Measurements from ENCODE around the gene ARVCF.

DNA sequence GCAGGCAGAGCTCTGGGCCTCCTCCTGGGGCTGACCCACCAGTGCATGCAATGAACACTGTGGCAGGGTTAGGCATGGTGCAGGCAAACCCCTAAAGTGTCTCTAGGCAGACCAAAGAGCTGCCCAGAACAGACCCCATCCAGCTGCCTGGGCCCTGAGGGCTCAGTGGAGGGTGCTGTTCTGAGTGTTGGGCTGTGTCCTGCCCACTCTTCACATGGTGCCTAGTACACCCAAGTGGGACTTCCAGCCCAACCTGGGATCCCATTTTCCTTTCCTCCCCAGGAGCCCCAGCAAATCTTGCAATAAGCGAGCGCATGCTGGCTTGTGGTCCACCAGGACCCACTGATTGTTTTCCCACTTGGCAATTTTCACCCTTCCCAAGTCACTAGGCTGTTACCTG, 26.4 kb downstream of the ARVCF start:
- TF ChIP-seq, protein P1, sequence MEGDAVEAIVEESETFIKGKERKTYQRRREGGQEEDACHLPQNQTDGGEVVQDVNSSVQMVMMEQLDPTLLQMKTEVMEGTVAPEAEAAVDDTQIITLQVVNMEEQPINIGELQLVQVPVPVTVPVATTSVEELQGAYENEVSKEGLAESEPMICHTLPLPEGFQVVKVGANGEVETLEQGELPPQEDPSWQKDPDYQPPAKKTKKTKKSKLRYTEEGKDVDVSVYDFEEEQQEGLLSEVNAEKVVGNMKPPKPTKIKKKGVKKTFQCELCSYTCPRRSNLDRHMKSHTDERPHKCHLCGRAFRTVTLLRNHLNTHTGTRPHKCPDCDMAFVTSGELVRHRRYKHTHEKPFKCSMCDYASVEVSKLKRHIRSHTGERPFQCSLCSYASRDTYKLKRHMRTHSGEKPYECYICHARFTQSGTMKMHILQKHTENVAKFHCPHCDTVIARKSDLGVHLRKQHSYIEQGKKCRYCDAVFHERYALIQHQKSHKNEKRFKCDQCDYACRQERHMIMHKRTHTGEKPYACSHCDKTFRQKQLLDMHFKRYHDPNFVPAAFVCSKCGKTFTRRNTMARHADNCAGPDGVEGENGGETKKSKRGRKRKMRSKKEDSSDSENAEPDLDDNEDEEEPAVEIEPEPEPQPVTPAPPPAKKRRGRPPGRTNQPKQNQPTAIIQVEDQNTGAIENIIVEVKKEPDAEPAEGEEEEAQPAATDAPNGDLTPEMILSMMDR (IDR thresholded peaks at IDR 0.05) = no peak
- TF ChIP-seq POLR2A (IDR thresholded peaks at IDR 0.05) = no peak
